ENCODE data around the gene NOP10.
"Not testable (repeated sequence)": the region's sequence is repeated elsewhere in the genome, so short reads cannot be mapped to it uniquely, and the experiment has no call there.

Gene NOP10

DNA sequence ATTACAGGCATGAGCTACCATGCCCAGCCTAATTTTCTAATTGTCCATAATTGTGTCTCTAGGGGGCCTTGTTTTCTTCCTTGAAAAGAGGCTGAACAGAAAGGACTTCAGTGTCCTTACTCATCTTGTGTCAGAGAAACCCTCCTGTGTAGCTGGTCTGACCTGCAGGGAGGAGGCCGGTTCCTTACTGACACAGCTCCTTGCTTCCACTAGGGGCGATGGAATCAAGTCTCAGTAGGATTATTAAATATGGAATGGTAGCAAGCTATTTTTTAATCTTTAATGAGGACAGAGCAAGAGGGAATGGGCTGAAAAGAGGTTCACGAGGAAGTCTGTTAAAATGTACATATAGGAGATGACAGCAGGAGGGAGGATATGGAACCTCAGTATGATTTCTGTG, 15.4 kb upstream of the NOP10 start:
- DNase-seq = no peak

DNA sequence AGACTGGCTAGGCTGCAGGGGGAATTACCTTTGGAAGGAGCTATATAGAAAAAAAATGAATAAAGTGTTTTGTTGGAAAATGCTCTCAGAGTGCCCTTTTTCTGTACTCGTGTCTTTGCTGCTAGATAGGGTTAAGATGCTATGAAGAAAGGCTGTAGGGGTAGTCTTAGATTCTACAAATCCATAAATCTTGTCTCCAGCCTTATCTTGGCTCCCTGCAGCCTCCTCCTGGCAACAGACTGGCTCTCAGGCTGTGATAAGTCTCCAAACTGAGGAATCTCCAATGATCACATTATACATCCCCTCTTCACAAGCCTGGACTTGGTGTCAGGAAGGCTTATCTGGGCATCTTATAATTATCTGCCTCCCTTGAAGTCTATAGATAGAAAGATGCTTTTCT, 14.7 kb upstream of the NOP10 start:
- DNase-seq = no peak

DNA sequence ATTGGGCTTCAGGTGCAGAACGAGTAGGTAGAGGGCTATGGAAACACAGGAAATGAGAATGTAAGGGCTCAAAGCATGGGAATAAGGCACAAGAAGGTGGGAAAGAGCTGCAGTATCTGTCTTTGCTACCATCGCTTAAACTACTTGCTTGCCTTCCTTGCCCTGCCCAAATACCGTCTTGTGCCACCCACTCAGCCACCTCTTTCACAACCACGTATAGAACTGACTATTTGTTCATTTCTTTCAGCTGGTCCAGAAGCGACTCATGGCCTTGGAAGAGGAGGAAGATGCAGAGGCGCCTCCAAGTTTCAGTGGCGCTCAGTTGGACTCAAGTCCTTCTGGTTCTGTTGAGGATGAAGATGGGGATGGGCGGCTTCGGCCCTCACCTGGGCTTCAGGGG, 12.3 kb upstream of the NOP10 start:
- no peak for DNase-seq

DNA sequence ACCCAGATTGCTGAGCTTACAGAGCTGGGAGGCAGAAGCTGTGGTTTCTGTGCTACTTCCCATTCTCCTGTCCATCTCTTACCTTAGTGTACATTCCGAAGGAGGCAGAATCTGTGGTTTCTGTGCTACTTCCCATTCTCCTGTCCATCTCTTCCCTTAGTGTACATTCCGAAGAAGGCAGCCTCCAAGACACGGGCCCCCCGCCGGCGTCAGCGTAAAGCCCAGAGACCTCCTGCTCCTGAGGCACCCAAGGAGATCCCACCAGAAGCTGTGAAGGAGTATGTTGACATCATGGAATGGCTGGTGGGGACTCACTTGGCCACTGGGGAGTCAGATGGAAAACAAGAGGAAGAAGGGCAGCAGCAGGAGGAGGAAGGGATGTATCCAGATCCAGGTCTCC, 11.3 kb upstream of the NOP10 start:
- no peak for DNase-seq

DNA sequence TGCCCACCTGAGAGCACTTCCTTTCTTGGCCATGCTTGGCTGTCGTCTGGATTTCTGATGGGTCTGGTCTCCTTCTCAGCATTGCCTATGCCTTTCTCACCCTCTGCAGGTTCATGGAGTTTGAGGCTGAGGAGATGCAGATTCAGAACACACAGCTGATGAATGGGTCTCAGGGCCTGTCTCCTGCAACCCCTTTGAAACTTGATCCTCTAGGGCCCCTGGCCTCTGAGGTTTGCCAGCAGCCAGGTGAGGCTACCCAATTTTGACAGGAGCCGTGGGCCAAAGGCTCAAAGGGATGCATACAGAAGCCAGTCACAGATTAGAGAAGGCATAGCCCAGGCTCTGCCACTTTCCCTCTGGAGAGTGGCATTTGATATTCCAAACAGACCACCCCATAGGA, 10.7 kb upstream of the NOP10 start:
- DNase-seq = no peak

DNA sequence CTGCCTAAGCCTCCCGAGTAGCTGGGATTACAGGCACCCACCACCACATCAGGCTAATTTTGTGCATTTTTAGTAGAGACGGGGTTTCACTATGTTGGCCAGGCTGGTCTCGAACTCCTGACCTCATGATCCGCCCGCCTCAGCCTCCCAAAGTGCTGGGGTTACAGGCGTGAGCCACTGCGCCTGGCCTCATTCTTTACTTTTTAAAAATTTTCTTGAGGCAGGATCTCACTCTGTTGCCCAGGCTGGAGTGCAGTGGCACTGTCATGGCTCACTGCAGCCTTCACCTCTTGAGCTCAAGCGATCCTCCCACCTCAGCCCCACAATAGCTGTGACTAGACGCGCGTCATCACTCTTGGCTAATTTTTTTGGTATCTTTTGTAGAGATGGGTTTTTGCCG, 10.1 kb upstream of the NOP10 start:
- not testable (repeated sequence) for DNase-seq

DNA sequence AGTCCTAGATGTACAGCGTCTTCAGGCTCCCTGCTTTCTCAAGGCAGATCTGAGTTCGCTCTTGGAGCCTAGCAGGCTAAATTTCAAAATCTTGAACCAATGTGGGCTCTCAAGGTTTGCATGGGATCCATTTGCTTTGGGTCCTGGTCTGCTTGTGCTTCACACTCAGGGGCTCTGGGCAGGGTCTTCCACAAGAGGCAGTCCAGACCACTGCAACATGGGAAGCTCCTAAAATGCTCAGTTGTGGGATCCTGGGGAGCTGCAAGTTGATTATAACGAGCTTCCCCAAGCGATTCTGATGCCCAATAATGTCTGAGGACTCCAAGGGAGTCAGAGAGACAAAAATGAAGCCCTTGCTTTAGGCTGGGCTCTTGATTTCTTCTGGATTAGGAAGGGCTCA, 6.8 kb upstream of the NOP10 start:
- DNase-seq = no peak

DNA sequence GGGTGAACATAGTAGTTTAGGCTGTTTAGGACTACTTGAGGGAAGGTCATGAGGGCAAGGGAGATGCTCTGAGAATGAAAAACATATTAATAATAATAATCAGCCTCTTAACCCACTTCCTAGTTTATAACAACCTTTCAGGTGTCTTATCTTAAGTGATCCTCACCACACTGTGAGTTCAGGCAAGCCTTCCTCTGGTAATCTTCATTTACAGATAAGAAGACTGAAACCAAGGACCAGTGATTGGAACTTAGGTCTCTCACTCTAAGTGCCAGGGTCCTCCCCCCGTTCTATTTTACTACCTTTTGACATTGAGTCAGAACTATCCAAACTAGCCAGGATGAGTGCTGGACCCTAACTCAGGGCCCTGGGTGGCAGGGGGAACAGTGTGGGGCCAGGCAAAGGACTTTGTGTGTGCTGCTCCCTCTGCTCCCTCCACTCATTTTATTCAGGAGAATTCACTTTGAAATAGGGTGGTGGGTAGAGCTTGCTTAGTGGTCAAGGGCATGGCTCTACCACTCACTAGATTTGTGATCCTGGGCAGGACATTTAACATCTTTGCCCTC, 5.9 kb upstream of the NOP10 start:
- DNase-seq = no peak

DNA sequence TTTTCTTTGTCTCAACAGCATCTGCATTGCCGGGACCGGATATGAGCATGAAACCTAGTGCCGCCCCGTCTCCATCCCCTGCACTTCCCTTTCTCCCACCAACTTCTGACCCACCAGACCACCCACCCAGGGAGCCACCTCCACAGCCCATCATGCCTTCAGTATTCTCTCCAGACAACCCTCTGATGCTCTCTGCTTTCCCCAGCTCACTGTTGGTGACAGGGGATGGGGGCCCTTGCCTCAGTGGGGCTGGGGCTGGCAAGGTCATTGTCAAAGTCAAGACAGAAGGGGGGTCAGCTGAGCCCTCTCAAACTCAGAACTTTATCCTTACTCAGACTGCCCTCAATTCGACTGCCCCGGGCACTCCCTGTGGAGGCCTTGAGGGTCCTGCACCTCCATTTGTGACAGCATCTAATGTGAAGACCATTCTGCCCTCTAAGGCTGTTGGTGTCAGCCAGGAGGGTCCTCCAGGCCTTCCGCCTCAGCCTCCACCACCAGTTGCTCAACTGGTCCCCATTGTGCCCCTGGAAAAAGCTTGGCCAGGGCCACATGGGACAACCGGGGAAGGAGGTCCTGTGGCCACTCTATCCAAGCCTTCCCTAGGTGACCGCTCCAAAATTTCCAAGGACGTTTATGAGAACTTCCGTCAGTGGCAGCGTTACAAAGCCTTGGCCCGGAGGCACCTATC, 5.2 kb upstream of the NOP10 start:
- DNase-seq = no peak

DNA sequence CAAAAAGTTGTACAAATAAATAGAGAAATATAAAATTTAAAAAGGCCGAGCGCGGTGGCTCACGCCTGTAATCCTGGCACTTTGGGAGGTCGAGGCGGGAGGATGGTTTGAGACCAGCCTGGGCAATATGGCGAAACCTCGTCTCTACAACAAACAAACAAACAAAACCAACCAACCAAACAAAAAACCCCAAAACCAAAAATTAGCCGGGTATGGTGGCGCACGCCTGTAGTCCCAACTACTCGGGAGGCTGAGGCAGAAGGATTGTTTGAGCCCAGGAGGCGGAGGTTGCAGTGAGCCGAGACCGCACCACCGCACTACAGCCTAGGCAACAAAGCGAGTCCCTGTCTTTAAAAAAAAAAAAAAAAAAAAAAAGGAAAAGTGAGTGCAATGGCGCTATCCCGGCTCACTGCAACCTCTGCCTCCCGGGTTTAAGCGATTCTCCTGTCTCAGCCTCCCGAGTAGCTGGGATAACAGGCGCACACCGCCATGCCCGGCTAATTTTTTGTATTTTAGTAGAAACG, 661 bp downstream of the NOP10 start:
- DNase-seq = peak in 1 of 2 donors; percentile 19

DNA sequence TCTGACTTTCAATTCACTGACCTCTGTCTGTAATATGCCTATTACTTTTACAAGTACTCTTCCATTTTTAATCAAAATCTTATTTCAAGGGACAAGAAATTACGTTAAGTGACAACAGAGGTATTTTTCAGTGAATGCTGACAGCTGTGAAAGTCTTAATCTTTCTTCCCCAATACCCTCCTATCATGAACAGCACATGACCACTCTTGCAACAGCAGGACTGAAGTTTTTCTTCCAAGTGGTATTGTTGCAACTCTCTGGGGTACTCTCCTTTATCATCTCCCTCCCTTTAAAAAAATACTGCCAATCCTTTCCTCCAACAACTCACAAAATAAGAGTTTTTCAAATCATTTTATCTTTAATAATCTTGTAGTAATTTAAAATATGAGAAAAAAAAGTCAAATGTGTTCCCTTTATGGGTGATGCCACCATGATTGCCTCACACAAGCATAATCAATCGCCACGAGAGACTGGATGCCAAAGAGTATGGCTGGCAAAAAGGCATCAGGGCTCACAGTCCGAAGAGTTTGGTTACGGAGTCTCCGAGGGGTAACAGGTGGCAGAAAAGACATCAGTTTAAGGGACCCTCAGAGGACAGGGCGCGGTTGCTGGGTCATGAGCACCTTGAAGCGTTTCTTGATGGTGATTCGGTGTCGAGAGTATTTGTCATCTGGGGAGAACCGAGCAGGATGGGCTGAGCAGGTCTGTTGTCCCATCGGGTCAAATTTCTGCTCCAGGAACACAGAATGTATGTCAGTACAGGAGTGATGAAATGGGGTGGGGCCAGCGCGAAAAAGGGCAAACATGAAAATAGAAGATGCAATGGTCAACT, 1.3 kb downstream of the NOP10 start:
- no peak for DNase-seq

DNA sequence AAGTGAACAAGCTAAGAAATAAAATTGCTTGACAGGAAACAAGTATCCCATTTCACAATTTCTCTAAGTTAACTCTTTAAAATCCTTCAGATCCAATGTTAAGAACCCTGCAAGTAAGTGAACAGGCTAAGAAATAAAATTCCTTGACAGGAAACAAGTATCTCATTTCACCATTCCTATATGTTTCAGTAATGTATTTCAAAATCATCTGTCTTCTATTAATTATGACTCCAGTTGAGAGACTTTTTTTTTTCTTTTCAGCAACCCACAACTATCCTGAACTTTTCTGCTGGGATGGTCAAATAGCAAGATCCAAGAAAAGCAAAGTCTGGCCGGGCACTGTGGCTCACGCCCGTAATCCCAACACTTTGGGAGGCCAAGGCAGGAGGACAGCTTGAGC, 3.0 kb downstream of the NOP10 start:
- no peak for DNase-seq

DNA sequence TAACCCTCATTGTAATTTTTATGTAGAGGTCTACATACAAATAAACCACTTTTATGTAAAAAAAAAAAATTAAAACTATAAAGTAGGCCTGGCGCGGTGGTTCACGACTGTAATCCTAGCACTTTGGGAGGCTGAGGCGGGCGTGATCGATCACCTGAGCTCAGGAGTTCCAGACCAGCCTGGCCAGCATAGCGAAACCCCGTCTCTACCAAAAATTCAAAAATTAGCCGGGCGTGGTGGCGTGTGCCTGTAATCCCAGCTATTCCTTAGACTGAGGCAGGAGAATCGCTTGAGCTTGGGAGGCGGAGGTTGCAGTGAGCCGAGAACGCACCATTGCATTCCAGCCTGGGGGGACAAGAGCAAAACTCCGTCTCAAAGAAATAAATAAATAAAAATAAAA, 4.6 kb downstream of the NOP10 start:
- no peak for DNase-seq

DNA sequence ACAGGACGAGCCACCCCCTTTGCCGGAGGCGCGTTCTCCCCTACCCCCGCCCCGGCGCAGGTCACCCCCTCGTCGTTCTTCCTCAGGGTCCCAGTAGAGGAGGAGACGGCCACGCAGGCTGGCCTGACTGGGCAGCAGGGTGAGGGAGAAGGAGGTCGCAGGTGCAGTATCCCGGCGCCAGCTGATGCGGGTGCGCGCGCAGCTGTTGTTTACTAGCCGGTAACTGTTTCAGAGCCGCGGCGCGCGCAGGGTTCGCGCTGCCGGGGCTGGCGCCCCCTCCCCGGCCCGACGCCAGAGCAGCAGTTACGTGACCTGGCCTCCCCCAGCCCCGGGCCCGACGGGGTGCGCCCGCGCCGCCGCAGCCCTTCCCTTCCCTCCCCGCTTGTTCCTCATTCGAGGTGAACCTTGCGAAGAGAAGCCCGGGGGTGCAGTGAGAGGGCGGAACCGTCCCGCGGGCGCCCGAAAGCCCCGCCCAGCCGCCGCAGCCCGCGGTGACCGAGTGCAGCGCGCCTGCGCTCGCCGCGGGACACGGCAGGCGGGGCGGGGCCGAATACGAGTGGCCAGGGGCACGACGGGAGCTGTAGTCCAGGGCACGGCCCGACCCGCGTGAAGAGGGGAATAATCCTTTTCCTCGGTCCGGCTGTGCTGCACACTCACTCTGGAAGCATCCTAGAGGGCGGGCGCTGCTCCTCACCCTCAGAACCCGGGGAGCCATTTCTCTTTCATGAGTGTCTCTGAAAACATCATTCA, 5.2 kb downstream of the NOP10 start, which contains the start of gene SLC12A6:
TSS of gene SLC12A6 (minus strand) at position 225 of the 750 bp plus-strand sequence. CDS start 1,101 bp downstream, outside the sequence.
- peak; percentile 92 to 93 for DNase-seq

DNA sequence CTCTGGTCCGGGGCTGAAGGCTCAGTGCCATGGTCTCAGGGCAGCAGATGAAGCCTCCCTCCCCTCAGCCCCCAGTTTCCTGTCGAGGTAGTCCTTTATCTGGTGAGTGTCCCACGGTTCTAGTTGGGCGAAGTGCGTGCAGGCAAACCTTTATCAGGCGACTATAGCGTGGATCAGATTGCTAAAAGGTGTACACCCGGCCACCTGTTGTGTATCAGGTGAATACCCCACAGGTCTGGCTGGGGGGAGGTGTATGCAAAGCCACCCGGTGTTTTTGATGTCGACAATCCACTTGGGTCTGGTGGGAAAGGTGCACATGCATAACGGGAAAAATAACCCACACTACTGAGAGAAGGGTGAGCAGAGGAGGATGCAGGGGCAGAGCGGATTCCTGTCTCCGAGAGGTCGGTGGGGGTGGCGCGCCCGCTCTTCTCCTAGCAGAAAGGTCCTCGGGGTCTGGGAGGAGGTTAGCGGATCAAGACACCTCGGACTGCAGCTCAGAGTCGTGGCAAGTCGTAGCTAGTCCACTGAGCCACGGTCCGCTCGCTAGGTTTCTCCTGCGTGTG, 5.9 kb downstream of the NOP10 start:
- peak; percentile 17 to 37 for DNase-seq

DNA sequence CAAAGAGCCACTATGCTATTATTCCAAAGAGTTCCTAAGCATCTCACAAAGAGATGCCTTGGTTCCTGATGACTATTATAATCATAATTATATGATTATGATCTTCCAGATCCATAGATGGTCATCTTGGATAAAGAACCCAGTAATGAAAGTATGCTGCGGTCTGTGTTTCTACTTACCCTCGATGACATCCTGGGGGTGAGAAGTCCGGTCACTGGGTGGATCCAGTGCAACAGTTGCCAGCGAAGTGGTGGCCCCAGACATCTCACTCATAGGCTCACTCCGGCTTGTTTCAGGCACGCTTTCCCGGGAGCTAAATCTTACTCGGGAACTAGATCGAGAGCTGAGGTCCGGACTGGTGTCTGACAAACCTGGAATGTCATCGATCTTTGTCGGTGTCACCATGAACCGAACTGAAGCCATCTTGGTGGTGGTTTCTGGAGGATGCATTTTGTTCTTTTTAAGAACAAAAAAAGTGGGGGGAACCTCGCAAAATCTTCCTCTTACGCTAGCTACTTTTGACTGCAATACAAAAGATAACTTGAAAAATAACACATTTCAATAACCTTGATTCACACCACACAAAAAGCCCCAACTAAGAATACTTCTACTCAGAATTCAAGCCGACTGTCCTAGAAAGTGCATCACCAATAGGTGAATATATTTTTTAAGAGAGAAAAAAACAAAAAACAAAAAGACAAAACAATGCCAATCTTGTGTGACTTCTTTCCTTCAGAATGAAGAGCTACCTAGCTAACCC, 6.5 kb downstream of the NOP10 start:
- DNase-seq = no peak

DNA sequence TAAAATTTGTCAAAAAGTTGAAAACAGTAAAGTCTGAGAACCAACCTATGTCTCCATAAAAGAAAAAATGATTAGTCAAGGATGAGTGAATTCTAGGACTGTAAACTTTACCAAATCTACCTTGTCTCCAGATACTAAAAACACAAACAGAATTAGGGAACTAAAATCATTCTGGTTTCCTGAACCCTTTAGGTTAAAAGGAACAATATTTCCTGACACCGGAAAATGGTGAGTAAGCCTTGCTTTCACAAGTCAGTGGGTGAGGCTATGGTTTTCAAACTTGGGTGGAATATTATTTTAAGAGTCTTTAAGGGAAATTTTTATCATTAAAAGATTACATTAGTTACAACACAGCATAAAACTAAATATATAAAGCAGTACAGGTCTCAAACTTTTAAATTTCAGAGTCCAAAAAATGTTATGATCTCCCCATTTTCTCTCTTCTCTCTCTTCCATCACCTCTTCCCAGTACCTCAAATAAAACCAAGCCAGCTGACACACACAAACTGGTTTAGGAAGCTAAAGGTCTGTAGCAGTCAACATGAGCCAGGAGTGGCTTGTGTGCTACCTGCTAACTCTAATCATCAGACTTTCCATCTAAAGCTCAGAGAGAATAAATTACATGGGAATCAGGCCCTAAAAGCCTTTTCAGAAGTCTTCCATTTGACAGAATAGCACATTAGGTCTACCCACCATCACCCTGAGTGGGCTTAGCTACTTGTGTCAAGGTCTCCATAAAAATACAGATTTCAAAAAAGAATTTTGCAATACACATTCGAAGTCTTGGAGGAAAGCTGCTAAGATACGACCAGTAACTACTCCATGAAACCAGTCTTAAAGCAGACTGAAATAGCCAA, 7.5 kb downstream of the NOP10 start:
- DNase-seq = no peak

DNA sequence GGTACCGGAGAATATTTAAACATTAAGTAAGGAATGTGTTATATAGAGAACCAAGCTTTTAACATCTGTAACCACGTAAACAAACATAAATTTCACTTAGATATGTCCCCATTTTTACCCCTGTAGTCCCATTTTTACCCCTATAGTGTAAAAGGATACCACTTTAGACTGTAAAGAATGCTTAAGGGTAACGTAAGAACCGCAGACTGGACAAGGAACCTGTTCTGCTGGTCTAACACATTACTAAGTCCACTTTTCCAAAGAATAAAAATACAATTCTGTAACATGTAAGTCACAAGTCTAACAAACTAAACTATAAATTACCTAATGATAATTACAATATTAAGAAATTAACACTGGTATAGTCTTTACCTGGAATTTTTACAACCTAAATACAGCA, 8.3 kb downstream of the NOP10 start:
- no peak for DNase-seq

DNA sequence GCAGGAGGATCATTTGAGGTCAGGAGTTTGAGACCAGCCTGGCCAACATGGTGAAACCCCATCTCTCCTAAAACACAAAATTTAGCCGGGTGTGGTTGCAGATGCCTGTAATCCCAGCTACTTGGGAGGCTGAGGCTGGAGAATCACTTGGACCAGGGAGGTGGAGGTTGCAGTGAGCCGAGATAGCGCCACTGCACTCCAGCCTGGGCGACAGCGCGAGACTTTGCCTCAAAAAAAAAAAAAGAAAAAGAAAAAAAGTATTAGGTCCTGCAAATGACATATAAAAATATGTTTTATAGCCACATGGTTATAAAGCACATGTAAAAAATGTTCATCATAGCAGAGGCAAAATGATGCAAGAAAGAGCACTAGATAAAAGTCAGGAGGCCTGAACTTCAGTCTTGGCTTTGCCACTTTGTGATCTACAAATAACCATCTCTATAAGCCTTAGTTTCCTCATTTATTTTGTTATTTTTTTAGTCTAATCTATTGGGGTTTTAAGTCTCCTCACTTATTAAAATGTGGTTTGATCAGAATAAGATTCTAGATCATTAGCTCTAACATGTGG, 10.3 kb downstream of the NOP10 start:
- DNase-seq = no peak

DNA sequence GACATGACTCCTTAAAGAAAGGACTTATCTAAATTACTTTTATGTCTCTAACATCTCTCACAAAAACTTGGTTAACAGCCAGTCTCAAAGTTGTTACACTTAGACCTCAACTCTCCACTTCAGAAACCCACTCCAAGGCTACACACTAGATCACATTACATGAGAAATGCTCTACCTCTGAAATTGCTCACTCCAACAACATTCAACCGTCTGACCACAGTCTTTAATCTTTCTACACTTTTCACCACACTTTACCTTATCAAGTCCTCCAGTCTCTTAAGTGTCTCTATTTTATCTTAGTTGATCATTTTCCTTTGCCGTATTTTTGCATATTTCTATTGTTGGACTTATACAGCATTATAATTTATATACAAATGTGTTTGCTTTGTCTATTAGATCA, 11.1 kb downstream of the NOP10 start:
- no peak for DNase-seq

DNA sequence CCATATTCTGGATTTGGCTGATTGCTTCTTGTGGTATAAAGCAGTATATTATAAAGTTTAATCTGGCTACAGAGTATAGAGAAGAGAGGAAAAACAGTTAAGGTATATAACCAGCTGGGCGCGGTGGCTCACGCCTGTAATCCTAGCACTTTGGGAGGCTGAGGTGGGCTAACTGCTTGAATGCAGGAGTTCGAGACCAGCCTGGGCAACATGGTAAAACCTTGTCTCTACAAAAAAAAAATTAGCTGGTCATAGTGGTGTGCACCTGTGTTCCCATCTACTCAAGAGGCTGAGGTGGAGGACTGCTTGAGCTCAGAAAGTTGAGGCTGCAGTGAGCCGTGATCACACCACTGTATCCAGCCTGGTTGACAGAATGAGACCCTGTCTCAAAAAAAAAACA, 12.7 kb downstream of the NOP10 start:
- no peak for DNase-seq
